ENCODE measurements around the gene GALNT7. TPM values are rescaled to one million over a fixed set of nuclear protein-coding genes. Genes with fewer than 3 reads are reported as not detected.

The GALNT7 gene
- total and polyA plus RNA-seq, 10 of the 15 experiments (the other 5 are each of a cell fraction or from before 2014, with no cell fraction given) = 14.2 to 33.2 (median 28.9) TPM

DNA sequence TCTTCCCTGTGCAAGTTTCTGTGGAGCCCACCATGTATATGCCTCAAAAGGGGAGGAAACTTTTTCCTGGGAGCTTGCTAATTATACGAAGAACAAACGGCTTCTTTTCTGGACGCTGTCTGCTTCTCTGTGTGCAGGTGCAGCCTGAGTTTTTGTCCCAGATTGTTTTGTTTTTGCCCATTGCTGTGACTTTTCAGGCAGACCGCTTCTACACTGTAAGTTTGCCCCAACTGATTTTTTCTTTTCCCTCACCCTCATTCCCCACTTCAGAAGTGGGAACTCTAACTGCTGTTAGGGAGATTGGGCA, 113.6 kb downstream of the GALNT7 start:
- ChIA-PET CTCF (interaction anchor here (0.9 to 4.9 kb wide), 6 partner anchors 10 to 25 kb away, joined by 3 to 34 read pairs (median 10); no protein-coding TSS in a partner anchor), RAD21 (ENCODE audit: unreplicated experiment) (interaction anchor here (0.7 to 1.2 kb wide), 2 partner anchors 19 to 269 kb away, joined by 3 to 4 read pairs; no protein-coding TSS in a partner anchor), POLR2A (interaction anchor here (0.8 kb wide), 1 partner anchor 89 kb away, joined by 3 read pairs; no protein-coding TSS in a partner anchor), SMC1A (ENCODE audit: uncharacterized antibody, unreplicated experiment) (interaction anchor here (1.1 to 2.2 kb wide), 9 partner anchors 8 to 269 kb away, joined by 3 to 7 read pairs (median 4); no protein-coding TSS in a partner anchor)
- no peak for DNase-seq (ENCODE audit: low read depth, low spot score)
- no peak overlapping the region for H2AFZ ChIP-seq (ENCODE audit: control insufficient read depth, low read depth, low read length)
- no peak overlapping the region for H3K4me2 ChIP-seq (ENCODE audit: control insufficient read depth, insufficient read depth)
- intact Hi-C loops (cut with micrococcal nuclease; ENCODE audit: unreplicated experiment) (no loop called here), in situ Hi-C loops (cut with MboI) (no loop called here)
- no peaks in the 10 kb centered on the region; the same call in none of the 2 replicates for H3K79me2 ChIP-seq (ENCODE audit: control insufficient read depth, insufficient read depth, low read length)
- BruUV-seq (replicated peaks) = no TSS peak
- no peak for ATAC-seq
- no peaks in the 10 kb centered on the region for H4K20me1 ChIP-seq (ENCODE audit: control insufficient read depth, insufficient read depth)
- H3K27ac ChIP-seq (ENCODE audit: control insufficient read depth, insufficient read depth) = no peak overlapping the region
- peaks cover 6% of the 10 kb centered on the region; the same call in 2 of the 3 replicates for H3K9me3 ChIP-seq (replicated peaks; ENCODE audit: control insufficient read depth, insufficient read depth, low read length)
- 48% methylated on average over 4 of the region's 4 CpGs for WGBS (ENCODE audit: insufficient coverage, insufficient replicate concordance, low lambda C conversion rate, missing lambda C conversion rate)
- H3K4me1 ChIP-seq (ENCODE audit: control insufficient read depth, insufficient read depth, low read length) = no peaks in the 10 kb centered on the region
- FAIRE-seq = no peak
- H3K27me3 ChIP-seq (replicated peaks in 1 of 2; ENCODE audit: control insufficient read depth in 2 of 2, insufficient read depth in 2 of 2, low read length in 1 of 2) = no peaks in the 10 kb centered on the region
- TF ChIP-seq BHLHE40 (IDR thresholded peaks at IDR 0.05; ENCODE audit: borderline replicate concordance in 1 of 2, low read depth in 2 of 2, low read length in 1 of 2) (no peak), MYC (IDR thresholded peaks at IDR 0.05; ENCODE audit: insufficient read depth, insufficient read length, insufficient replicate concordance, low read length, severe bottlenecking) (no peak), CBFB (IDR thresholded peaks at IDR 0.05; ENCODE audit: low read depth) (no peak), ZNF24 (IDR thresholded peaks at IDR 0.05) (no peak), SMC3 (IDR thresholded peaks at IDR 0.05; ENCODE audit: borderline replicate concordance, low read length) (no peak), SUZ12 (IDR thresholded peaks at IDR 0.05; ENCODE audit: unreplicated experiment) (no peak), POLR2AphosphoS5 (IDR thresholded peaks at IDR 0.05; ENCODE audit: low read length) (no peak), RELA (IDR thresholded peaks at IDR 0.05; ENCODE audit: borderline replicate concordance, partially characterized antibody) (no peak)
- TF ChIP-seq, protein P1, sequence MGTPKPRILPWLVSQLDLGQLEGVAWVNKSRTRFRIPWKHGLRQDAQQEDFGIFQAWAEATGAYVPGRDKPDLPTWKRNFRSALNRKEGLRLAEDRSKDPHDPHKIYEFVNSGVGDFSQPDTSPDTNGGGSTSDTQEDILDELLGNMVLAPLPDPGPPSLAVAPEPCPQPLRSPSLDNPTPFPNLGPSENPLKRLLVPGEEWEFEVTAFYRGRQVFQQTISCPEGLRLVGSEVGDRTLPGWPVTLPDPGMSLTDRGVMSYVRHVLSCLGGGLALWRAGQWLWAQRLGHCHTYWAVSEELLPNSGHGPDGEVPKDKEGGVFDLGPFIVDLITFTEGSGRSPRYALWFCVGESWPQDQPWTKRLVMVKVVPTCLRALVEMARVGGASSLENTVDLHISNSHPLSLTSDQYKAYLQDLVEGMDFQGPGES (IDR thresholded peaks at IDR 0.05) = no peak
- TF ChIP-seq, protein P2, sequence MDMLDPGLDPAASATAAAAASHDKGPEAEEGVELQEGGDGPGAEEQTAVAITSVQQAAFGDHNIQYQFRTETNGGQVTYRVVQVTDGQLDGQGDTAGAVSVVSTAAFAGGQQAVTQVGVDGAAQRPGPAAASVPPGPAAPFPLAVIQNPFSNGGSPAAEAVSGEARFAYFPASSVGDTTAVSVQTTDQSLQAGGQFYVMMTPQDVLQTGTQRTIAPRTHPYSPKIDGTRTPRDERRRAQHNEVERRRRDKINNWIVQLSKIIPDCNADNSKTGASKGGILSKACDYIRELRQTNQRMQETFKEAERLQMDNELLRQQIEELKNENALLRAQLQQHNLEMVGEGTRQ (IDR thresholded peaks at IDR 0.05; ENCODE audit: borderline replicate concordance, low read depth, low read length) = no peak
- H3K4me3 ChIP-seq = no peak overlapping the region
- no peak overlapping the region for H3K9ac ChIP-seq (ENCODE audit: control insufficient read depth, insufficient read depth, low read length)
- no peaks in the 10 kb centered on the region; a peak in 1 of 4 replicates for H3K36me3 ChIP-seq (ENCODE audit: control insufficient read depth in 2 of 2, insufficient read depth in 2 of 2, low read length in 1 of 2)

Measured in GM12878 (cell line).